ENCODE measurements around the gene PAQR7.

DNA sequence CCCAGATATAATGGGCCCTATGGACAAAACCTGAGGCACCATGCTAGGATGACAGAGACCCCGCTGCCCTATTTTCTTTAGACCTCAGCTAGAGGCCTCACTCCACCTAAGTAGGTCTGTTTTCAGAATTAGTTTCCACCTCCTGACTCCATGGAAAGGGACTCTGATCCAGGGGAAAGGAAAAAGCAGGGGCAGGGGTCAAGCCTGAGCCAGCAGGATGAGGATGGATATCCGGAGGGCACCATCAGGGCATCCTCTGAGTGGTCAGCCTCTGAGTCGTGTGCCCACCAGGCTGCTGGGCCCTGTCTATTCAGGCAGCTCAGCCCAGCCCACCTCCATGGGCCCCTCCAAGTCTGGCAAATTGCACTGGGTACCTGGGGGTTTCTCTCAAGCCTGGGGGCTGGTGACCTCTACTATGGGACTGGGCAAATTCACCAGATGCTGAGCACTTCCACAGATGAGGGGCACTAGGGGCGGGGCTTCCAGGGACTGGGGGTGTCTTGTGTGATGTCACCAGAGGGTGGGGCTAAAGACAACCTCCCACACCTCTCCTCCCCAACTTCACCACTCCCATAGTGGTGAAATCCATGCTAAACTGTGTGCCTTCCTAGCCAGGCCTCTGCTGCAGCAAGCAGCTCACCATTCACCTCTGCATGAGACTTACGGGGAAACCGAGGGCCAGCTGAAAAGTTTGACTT is 5.5 kb downstream of the PAQR7 start:
- TF ChIP-seq ZFP30 (CRISPR knock-in tag; IDR thresholded peaks at IDR 0.05) (no peak), ESRRG (CRISPR knock-in tag; IDR thresholded peaks at IDR 0.05) (no peak), PPARA (CRISPR knock-in tag; IDR thresholded peaks at IDR 0.05; ENCODE audit: borderline replicate concordance) (no peak), ISL1 (CRISPR knock-in tag; IDR thresholded peaks at IDR 0.05) (no peak), PATZ1 (CRISPR knock-in tag; IDR thresholded peaks at IDR 0.05; ENCODE audit: borderline replicate concordance) (no peak), ZFP3 (CRISPR knock-in tag; IDR thresholded peaks at IDR 0.05) (no peak)
- TF ChIP-seq, protein P1, sequence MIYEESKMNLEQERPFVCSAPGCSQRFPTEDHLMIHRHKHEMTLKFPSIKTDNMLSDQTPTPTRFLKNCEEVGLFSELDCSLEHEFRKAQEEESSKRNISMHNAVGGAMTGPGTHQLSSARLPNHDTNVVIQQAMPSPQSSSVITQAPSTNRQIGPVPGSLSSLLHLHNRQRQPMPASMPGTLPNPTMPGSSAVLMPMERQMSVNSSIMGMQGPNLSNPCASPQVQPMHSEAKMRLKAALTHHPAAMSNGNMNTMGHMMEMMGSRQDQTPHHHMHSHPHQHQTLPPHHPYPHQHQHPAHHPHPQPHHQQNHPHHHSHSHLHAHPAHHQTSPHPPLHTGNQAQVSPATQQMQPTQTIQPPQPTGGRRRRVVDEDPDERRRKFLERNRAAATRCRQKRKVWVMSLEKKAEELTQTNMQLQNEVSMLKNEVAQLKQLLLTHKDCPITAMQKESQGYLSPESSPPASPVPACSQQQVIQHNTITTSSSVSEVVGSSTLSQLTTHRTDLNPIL (CRISPR knock-in tag; IDR thresholded peaks at IDR 0.05; ENCODE audit: low read depth) = no peak

Measured in SK-N-SH treated with all-trans-retinoic acid at 6 μM for 48 hours (cell line).